HG03280 (cell line): ENCODE data around the gene GET4.

Experiments used
- ATAC-seq: cut with Tn5 transposase; IDR thresholded peaks from one replicate; pipeline ENCODE4 v1.9.1; 2021; ENCODE audit warnings: mild to moderate bottlenecking, moderate library complexity; ENCODE audit not compliant: unreplicated experiment

Gene GET4

GRCh38 chr7:885261-885892 is 9.0 kb downstream of the GET4 start:
- no peak for ATAC-seq

DNA sequence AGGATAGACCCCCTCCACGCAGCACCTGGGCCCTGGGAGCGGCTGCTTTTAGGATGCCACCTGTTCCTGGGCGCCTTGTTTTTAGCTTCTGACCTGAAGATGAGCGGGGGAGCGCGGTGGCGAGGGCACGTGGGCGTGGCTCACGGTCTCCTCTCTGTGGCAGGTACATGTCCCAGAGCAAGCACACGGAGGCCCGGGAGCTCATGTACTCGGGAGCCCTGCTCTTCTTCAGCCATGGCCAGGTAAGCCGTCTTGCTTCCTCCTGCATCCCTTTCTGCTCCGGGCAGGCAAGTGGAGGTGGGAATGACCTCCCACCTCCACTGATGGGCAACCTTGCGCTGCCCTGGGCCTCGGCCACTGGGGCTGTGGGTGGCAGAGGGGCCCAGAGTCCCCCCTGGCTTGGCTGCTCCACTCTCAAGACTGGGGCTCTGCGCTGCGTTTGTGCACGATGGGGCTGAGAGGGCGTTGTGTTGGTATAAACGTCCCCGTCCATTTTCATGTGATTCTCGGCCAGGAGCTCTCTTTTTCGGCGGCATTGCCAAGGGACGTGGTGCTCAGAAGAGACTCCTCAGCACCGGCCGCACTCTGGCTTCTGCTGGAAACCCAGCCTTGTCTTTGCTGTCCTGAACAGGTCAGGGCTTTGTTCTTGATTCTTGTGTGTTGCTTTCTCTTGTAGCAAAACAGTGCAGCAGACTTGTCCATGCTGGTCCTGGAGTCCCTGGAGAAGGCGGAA is 9.7 kb downstream of the GET4 start:
- no peak for ATAC-seq

GRCh38 chr7:886626-887487 is 10.5 kb downstream of the GET4 start:
- ATAC-seq = no peak

DNA sequence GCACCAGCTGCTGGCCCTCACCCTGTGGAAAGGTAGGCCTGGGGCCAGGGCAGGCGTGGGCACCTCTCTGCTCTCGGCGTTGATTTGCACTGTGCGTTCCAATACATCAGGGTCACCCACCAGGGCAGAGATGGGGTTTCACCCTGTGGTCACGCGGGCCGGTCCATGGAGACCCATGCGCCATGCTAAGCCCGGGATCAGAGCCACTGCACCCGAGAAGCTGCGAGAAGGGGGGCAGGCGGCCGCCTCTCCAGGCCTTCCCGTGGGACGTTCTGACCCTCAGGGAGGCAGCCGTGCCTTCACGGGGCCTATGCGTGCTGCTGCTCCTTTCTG is 11.1 kb downstream of the GET4 start:
- no peak for ATAC-seq

- ATAC-seq = no peak
Observed at GRCh38 chr7:888081-889024, 12.0 kb downstream of the GET4 start.

DNA sequence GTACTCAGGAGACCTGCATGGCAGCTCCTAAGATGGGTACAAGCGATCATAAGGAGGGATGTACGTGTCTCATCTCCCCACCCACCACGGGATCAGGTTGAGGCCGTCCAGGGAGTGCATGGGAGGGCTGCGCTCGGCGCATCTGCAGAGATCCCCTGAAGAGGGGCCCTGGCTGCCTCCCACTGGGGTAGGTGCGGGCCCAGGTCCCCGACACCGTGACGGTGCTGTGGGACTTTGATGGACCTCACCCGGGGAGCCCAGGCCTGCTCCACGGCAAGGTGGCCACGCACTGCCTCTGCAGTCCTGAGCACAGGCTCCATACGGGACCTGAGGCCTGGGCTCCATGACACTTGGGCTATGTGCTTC is 12.7 kb downstream of the GET4 start:
- ATAC-seq = no peak

DNA sequence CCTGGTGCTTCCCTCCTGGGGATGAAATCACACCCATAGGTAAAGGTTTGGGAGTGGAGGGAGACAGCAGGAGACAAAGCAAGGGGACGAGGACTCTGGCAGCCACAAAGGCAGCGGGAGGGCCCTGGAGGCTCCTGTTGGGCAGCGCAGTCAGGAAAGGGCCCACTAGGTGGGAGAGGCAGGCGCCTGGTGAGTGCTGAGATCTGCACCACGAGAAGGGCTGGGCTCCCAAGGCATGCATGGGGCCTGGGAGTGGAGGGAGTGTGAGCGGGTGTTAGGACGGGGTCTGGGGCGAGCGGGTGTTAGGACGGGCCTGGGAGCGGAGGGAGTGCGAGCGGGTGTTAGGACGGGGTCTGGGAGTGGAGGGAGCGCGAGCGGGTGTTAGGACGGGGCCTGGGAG is 13.0 kb downstream of the GET4 start:
- ATAC-seq = no peak

GRCh38 chr7:890868-891267 is 14.5 kb downstream of the GET4 start:
- no peak for ATAC-seq

GRCh38 chr7:891291-891690 is 14.9 kb downstream of the GET4 start:
- ATAC-seq = no peak

GRCh38 chr7:891805-892204 is 15.5 kb downstream of the GET4 start:
- no peak for ATAC-seq

DNA sequence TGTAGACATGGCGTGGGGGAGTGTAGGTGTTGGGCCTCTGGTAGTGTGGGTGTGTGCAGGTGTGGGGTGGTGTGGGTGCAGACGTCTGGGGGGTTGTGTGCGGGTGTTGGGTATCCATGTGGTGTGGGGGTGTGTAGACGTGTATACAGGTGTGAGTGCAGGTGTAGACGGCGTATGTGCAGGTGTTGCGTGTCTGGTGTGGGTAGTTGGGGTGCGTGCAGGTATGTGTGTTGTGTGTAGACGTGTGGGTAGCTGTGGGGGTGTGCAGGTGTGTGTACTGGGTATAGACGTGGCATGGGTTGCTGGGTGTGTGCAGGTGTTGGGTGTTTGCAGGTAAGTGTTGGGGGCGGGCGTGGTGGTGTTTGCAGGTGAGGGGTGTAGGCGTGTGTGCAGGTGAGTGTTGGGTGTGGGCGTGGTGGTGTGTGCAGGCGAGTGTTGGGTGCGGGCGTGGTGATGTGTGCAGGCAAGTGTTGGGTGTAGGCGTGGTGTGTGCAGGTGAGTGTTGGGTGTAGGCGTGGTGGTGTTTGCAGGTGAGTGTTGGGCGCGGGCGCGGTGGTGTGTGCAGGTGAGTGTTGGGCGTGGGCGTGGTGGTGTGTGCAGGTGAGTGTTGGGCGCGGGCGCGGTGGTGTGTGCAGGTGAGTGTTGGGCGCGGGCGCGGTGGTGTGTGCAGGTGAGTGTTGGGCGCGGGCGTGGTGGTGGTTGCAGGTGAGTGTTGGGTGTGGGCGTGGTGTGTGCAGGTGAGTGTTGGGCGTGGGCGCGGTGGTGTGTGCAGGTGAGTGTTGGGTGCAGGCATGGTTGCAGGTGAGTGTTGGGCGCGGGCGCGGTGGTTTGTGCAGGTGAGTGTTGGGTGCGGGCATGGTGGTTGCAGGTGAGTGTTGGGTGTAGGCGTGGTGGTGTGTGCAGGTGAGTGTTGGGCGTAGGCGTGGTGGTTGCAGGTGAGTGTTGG is 16.6 kb downstream of the GET4 start:
- ATAC-seq = no peak

DNA sequence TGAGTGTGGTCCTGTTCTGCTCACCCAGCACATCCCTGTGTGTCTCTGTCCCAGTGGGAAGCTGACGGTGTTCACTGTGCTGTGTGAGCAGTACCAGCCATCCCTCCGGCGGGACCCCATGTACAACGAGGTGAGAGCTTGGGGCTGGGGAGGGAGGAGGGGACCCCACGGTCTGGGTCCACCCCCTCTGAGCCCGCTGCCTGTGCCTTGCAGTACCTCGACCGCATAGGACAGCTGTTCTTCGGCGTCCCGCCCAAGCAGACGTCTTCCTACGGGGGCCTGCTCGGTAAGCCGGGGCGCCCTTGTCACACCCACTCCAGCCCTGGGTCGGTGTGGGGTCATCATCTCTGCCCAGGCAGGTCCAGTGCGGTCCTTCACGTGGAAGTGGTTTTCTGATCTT is 17.3 kb downstream of the GET4 start:
- ATAC-seq = no peak

- ATAC-seq = no peak
Observed at GRCh38 chr7:894164-894867, 18.0 kb downstream of the GET4 start.

- ATAC-seq = no peak
Observed at GRCh38 chr7:894927-895450, 18.6 kb downstream of the GET4 start.

- ATAC-seq = no peak
Observed at GRCh38 chr7:895451-896052, 19.2 kb downstream of the GET4 start.

- no peak for ATAC-seq
Observed at GRCh38 chr7:896346-897075, 20.2 kb downstream of the GET4 start.

- no peak for ATAC-seq
Observed at GRCh38 chr7:897086-897485, 20.7 kb downstream of the GET4 start.
